GM19455 (cell line): ENCODE results near the gene RALBP1.

Experiments used
- ATAC-seq: cut with Tn5 transposase; IDR thresholded peaks from one replicate; pipeline ENCODE4 v1.9.1; 2021; ENCODE audit not compliant: unreplicated experiment

The RALBP1 gene

GRCh38 chr18:9507565-9508088, 32.3 kb downstream of the RALBP1 start:
- ATAC-seq, result no peak

GRCh38 chr18:9508446-9509025, 33.2 kb downstream of the RALBP1 start:
- no peak for ATAC-seq

GRCh38 chr18:9513971-9514512, 38.7 kb downstream of the RALBP1 start:
- ATAC-seq, result no peak

- no peak for ATAC-seq
Measured at GRCh38 chr18:9516437-9517064, 41.2 kb downstream of the RALBP1 start.

- ATAC-seq, result no peak
Measured at GRCh38 chr18:9517869-9518268, 42.6 kb downstream of the RALBP1 start.

GRCh38 chr18:9519399-9519798, 44.1 kb downstream of the RALBP1 start:
- ATAC-seq, result no peak

GRCh38 chr18:9520666-9521065, 45.4 kb downstream of the RALBP1 start:
- no peak for ATAC-seq

GRCh38 chr18:9521770-9522169, 46.5 kb downstream of the RALBP1 start:
- no peak for ATAC-seq

- ATAC-seq, result no peak
Measured at GRCh38 chr18:9522952-9523351, 47.6 kb downstream of the RALBP1 start.

GRCh38 chr18:9526458-9526857, 51.1 kb downstream of the RALBP1 start:
- no peak for ATAC-seq

GRCh38 chr18:9530226-9531009, 55.1 kb downstream of the RALBP1 start:
- ATAC-seq, result no peak

- ATAC-seq, result no peak
Measured at GRCh38 chr18:9531791-9532410, 56.6 kb downstream of the RALBP1 start.

GRCh38 chr18:9534844-9535243, 59.5 kb downstream of the RALBP1 start:
- no peak for ATAC-seq

GRCh38 chr18:9535430-9535991, 60.2 kb downstream of the RALBP1 start:
- no peak for ATAC-seq

- ATAC-seq, result no peak
Measured at GRCh38 chr18:9536354-9537152, 61.2 kb downstream of the RALBP1 start.

GRCh38 chr18:9537677-9538076, 62.4 kb downstream of the RALBP1 start:
- ATAC-seq, result no peak

- ATAC-seq, result no peak
Measured at GRCh38 chr18:9539283-9539682, 64.0 kb downstream of the RALBP1 start.

GRCh38 chr18:9539938-9540337, 64.6 kb downstream of the RALBP1 start:
- no peak for ATAC-seq

GRCh38 chr18:9542924-9543323, 67.6 kb downstream of the RALBP1 start:
- ATAC-seq, result no peak

- no peak for ATAC-seq
Measured at GRCh38 chr18:9545029-9545428, 69.7 kb downstream of the RALBP1 start.
